Measurements from ENCODE around the gene GYPA.
"Not testable (repeated sequence)": the region's sequence is repeated elsewhere in the genome, so short reads cannot be mapped to it uniquely, and the experiment has no call there.

GYPA gene

DNA sequence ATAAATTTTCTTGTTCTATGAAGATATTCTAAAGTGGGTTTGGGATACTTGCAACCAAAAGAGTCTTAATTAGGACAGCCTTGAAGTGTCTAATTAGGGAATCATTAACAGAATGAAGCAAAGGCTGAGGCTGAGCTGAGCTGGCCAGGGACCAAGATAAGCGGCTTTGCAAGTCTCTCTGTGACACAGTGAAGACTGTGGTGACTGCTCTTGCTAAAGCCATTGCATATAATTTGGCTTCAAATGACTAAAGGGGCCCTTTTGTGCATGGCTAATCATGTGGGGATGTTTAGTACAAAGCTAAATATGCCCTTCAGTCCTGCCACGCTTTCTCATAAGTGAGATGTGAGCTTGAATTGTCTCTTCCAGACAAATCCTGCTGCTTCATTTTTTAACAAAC, 31.2 kb upstream of the GYPA start:
- H3K36me3 ChIP-seq (ENCODE audit: control insufficient read depth, insufficient read depth, low read length) = no peaks in the 10 kb centered on the region
- no peak overlapping the region for H3K4me3 ChIP-seq (ENCODE audit: low read length)
- H3K4me1 ChIP-seq (ENCODE audit: control insufficient read depth, insufficient read depth, low read length) = no peaks in the 10 kb centered on the region
- no CpG with 5 or more reads among the region's 2 CpGs for WGBS (ENCODE audit: insufficient coverage, insufficient read length)
- no peak overlapping the region for H3K27ac ChIP-seq (ENCODE audit: low read length)
- H3K27me3 ChIP-seq (ENCODE audit: control insufficient read depth, insufficient read depth, low read length) = no peaks in the 10 kb centered on the region
- H3K9me3 ChIP-seq (ENCODE audit: control insufficient read depth, insufficient read depth, low read length) = no peaks in the 10 kb centered on the region
- DNase-seq (ENCODE audit: low read depth, low spot score) = no peak

GRCh38 chr4:144169211-144169610, 28.7 kb upstream of the GYPA start:
- WGBS (ENCODE audit: insufficient coverage, insufficient read length) = no CpG with 5 or more reads among the region's 3 CpGs
- Histone ChIP-seq H3K4me3 (ENCODE audit: low read length) (no peak overlapping the region), H3K27me3 (ENCODE audit: control insufficient read depth, insufficient read depth, low read length) (no peaks in the 10 kb centered on the region), H3K36me3 (ENCODE audit: control insufficient read depth, insufficient read depth, low read length) (no peaks in the 10 kb centered on the region), H3K27ac (ENCODE audit: low read length) (no peak overlapping the region), H3K9me3 (ENCODE audit: control insufficient read depth, insufficient read depth, low read length) (no peaks in the 10 kb centered on the region), H3K4me1 (ENCODE audit: control insufficient read depth, insufficient read depth, low read length) (no peaks in the 10 kb centered on the region)
- no peak for DNase-seq (ENCODE audit: low read depth, low spot score)

- no peak overlapping the region for H3K27ac ChIP-seq (ENCODE audit: low read length)
- no peaks in the 10 kb centered on the region for H3K27me3 ChIP-seq (ENCODE audit: control insufficient read depth, insufficient read depth, low read length)
- WGBS (ENCODE audit: insufficient coverage, insufficient read length) = no CpG with 5 or more reads among the region's 2 CpGs
- H3K9me3 ChIP-seq (ENCODE audit: control insufficient read depth, insufficient read depth, low read length) = no peaks in the 10 kb centered on the region
- H3K4me1 ChIP-seq (ENCODE audit: control insufficient read depth, insufficient read depth, low read length) = no peaks in the 10 kb centered on the region
- no peaks in the 10 kb centered on the region for H3K36me3 ChIP-seq (ENCODE audit: control insufficient read depth, insufficient read depth, low read length)
- DNase-seq (ENCODE audit: low read depth, low spot score) = no peak
- no peak overlapping the region for H3K4me3 ChIP-seq (ENCODE audit: low read length)
These were observed 13.5 kb upstream of the GYPA start for GRCh38 chr4:144154044-144154443.

DNA sequence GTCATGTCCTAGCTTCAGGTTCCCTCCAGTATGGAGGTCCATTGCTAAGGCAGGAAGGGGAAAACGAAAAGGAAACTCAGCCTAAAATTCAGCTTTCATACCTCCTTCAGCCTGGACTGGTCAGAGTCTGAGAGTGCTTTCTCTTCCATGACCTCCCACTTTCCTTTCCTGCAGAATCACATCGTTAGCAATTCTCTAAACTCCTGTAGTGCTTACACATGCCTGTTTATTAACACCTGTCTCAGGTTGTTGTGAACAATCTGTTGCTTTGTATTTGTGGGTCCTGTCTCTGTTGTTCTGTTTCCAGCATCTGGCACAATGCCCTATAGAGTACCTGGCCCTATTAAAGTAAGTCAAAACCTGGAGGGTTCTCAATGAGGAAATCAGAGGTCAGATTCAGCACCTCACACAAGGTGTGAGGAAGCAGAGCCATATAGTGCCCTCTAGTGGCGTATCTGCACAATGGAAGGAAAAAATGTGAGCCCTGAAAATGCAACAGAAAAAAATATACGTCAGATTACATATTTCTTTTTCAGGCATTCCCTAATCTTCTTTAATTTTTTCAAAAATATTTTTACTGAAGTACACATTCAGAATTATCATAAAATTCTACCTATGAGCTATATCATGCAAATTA, 2.3 kb upstream of the GYPA start:
- H3K27ac ChIP-seq (ENCODE audit: low read length); H3K27me3 ChIP-seq (ENCODE audit: control insufficient read depth, insufficient read depth, low read length); H3K9me3 ChIP-seq (ENCODE audit: control insufficient read depth, insufficient read depth, low read length); H3K4me1 ChIP-seq (ENCODE audit: control insufficient read depth, insufficient read depth, low read length); H3K36me3 ChIP-seq (ENCODE audit: control insufficient read depth, insufficient read depth, low read length); H3K4me3 ChIP-seq (ENCODE audit: low read length): not testable (repeated sequence)
- DNase-seq (ENCODE audit: low read depth, low spot score) = peak; percentile 13
- no CpG with 5 or more reads among the region's 4 CpGs for WGBS (ENCODE audit: insufficient coverage, insufficient read length)

- H3K4me3 ChIP-seq (ENCODE audit: low read length) = no peak overlapping the region
- H3K4me1 ChIP-seq (ENCODE audit: control insufficient read depth, insufficient read depth, low read length) = no peaks in the 10 kb centered on the region
- H3K27ac ChIP-seq (ENCODE audit: low read length) = no peak overlapping the region
- DNase-seq (ENCODE audit: low read depth, low spot score) = no peak
- no peaks in the 10 kb centered on the region for H3K36me3 ChIP-seq (ENCODE audit: control insufficient read depth, insufficient read depth, low read length)
- H3K27me3 ChIP-seq (ENCODE audit: control insufficient read depth, insufficient read depth, low read length) = no peaks in the 10 kb centered on the region
- no CpG with 5 or more reads among the region's 2 CpGs for WGBS (ENCODE audit: insufficient coverage, insufficient read length)
- H3K9me3 ChIP-seq (ENCODE audit: control insufficient read depth, insufficient read depth, low read length) = no peaks in the 10 kb centered on the region
These were observed 975 bp upstream of the GYPA start for GRCh38 chr4:144141493-144141892.

- not testable (repeated sequence) for H3K4me1 ChIP-seq (ENCODE audit: control insufficient read depth, insufficient read depth, low read length); H3K27ac ChIP-seq (ENCODE audit: low read length); H3K36me3 ChIP-seq (ENCODE audit: control insufficient read depth, insufficient read depth, low read length); DNase-seq (ENCODE audit: low read depth, low spot score); H3K27me3 ChIP-seq (ENCODE audit: control insufficient read depth, insufficient read depth, low read length); H3K9me3 ChIP-seq (ENCODE audit: control insufficient read depth, insufficient read depth, low read length); H3K4me3 ChIP-seq (ENCODE audit: low read length)
- no CpG with 5 or more reads among the region's 4 CpGs for WGBS (ENCODE audit: insufficient coverage, insufficient read length)
These were observed 527 bp downstream of the GYPA start for GRCh38 chr4:144139991-144140390.

DNA sequence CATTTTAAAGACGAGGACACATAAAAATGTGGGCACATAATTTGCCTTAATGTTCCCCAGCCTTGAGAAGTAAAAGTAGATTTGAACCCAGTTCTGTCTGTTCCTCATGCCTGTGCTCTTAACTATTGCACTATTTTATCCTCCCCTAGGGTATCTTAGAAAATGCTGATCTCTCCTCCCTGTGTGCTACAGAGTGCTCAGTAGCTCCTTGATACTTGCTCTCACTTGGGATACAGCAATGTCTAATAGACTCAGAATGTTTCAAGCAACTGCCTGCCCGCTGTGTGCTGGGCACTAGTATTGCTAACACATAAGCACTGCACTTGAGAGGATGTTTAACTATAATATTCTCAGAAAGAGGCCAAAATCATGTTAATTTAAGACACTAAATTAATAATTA, 971 bp downstream of the GYPA start:
- DNase-seq (ENCODE audit: low read depth, low spot score) = not testable (repeated sequence)

GRCh38 chr4:144138239-144138638, 2.3 kb downstream of the GYPA start:
- H3K4me3 ChIP-seq (ENCODE audit: low read length); H3K27ac ChIP-seq (ENCODE audit: low read length); H3K9me3 ChIP-seq (ENCODE audit: control insufficient read depth, insufficient read depth, low read length); H3K36me3 ChIP-seq (ENCODE audit: control insufficient read depth, insufficient read depth, low read length); DNase-seq (ENCODE audit: low read depth, low spot score); H3K4me1 ChIP-seq (ENCODE audit: control insufficient read depth, insufficient read depth, low read length); H3K27me3 ChIP-seq (ENCODE audit: control insufficient read depth, insufficient read depth, low read length): not testable (repeated sequence)
- no CpG with 5 or more reads among the region's 4 CpGs for WGBS (ENCODE audit: insufficient coverage, insufficient read length)

More for the DNA sequence above, 971 bp downstream of the GYPA start:
- H3K27ac ChIP-seq (ENCODE audit: low read length); H3K36me3 ChIP-seq (ENCODE audit: control insufficient read depth, insufficient read depth, low read length); H3K27me3 ChIP-seq (ENCODE audit: control insufficient read depth, insufficient read depth, low read length); H3K9me3 ChIP-seq (ENCODE audit: control insufficient read depth, insufficient read depth, low read length); H3K4me3 ChIP-seq (ENCODE audit: low read length); H3K4me1 ChIP-seq (ENCODE audit: control insufficient read depth, insufficient read depth, low read length): not testable (repeated sequence)
- no CpG with 5 or more reads among the region's 2 CpGs for WGBS (ENCODE audit: insufficient coverage, insufficient read length)

- DNase-seq (ENCODE audit: low read depth, low spot score); H3K9me3 ChIP-seq (ENCODE audit: control insufficient read depth, insufficient read depth, low read length); H3K36me3 ChIP-seq (ENCODE audit: control insufficient read depth, insufficient read depth, low read length); H3K4me1 ChIP-seq (ENCODE audit: control insufficient read depth, insufficient read depth, low read length); H3K4me3 ChIP-seq (ENCODE audit: low read length); H3K27ac ChIP-seq (ENCODE audit: low read length); H3K27me3 ChIP-seq (ENCODE audit: control insufficient read depth, insufficient read depth, low read length): not testable (repeated sequence)
- no CpG with 5 or more reads among the region's 8 CpGs for WGBS (ENCODE audit: insufficient coverage, insufficient read length)
These were observed 3.2 kb downstream of the GYPA start for GRCh38 chr4:144137137-144137931.

DNA sequence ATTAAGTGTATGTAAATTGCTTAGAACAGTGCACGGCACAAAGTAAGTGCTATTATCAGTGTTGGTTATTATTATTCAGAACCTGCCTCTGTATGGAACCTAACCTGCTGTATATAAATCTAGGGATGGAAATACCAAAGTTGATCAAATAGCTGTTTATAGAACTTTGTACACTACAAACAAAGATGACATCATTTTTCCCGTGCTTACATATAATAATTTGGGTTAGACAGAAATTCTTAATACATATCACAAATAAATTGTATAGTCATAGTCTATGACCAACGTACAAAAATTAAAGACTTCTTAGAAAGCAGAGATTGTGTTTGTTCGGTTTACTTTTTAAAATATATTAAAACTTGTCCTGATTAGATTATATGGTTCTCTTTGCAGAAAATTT, 4.3 kb downstream of the GYPA start:
- DNase-seq (ENCODE audit: low read depth, low spot score); H3K36me3 ChIP-seq (ENCODE audit: control insufficient read depth, insufficient read depth, low read length); H3K27ac ChIP-seq (ENCODE audit: low read length); H3K9me3 ChIP-seq (ENCODE audit: control insufficient read depth, insufficient read depth, low read length); H3K4me3 ChIP-seq (ENCODE audit: low read length); H3K4me1 ChIP-seq (ENCODE audit: control insufficient read depth, insufficient read depth, low read length); H3K27me3 ChIP-seq (ENCODE audit: control insufficient read depth, insufficient read depth, low read length): not testable (repeated sequence)
- no CpG with 5 or more reads among the region's 4 CpGs for WGBS (ENCODE audit: insufficient coverage, insufficient read length)

DNA sequence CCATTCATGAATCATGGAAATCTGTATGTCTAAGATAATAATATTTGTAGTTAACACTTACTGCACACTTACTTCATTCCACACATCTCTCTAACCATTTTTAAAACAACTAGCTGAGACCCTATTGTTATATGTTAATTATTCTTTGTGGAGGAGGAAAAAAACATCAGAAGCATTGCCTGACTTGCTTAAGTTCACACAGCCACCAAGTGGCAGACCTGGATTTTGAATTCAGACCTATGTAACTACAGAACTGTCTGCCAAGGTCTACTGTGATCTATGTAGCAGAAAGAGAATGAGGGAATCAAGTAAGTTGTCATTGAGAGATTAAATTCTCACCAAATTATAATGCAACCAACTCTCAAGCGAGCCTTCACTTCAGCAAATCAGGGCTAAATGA, 10.4 kb downstream of the GYPA start:
- not testable (repeated sequence) for H3K36me3 ChIP-seq (ENCODE audit: control insufficient read depth, insufficient read depth, low read length); H3K9me3 ChIP-seq (ENCODE audit: control insufficient read depth, insufficient read depth, low read length); DNase-seq (ENCODE audit: low read depth, low spot score); H3K27me3 ChIP-seq (ENCODE audit: control insufficient read depth, insufficient read depth, low read length); H3K4me1 ChIP-seq (ENCODE audit: control insufficient read depth, insufficient read depth, low read length); H3K4me3 ChIP-seq (ENCODE audit: low read length); H3K27ac ChIP-seq (ENCODE audit: low read length)
- WGBS (ENCODE audit: insufficient coverage, insufficient read length) = no CpG with 5 or more reads among the region's 1 CpG
